A673 (cell line): Measurements from ENCODE around the gene DLG3.

Source experiments
- CTCF ChIP-seq: fragments of 300-800, 200-600 bp; sonication (generic); conservative IDR thresholded peaks from 2 replicates; pipeline ENCODE4 v1.5.1; 2017; ENCODE audit warnings: low read depth, mild to moderate bottlenecking, antibody characterized with exemption, low read length, moderate library complexity, mixed read lengths
- EZH2 ChIP-seq: fragments of 200-600 bp; sonication (generic); IDR thresholded peaks from 2 replicates; pipeline ENCODE4 v1.6.1; 2017; ENCODE audit warnings: borderline replicate concordance, low read depth, mild to moderate bottlenecking, mixed read lengths, antibody characterized with exemption, low read length; ENCODE audit not compliant: poor library complexity, severe bottlenecking

GRCh38 chrX:70411475-70411874, 33.2 kb upstream of the DLG3 start:
- no peak for TF ChIP-seq CTCF
- TF ChIP-seq EZH2: no peak
